NCI-H82 treated with DMSO at 0.1 percent for 48 hours (cell line): Measurements from ENCODE around the gene ODAD3.
A peak's percentile ranks its signal among the peaks of the same experiment; 100 is the strongest.

Source experiments
- DNase-seq: peaks from one replicate; lab custom pipeline; 2025; ENCODE audit not compliant: unreplicated experiment; lab: John Stamatoyannopoulos, UW

ODAD3 gene

GRCh38 chr19:11378319-11379189 lies 56.4 kb downstream of the ODAD3 start:
- DNase-seq = no peak

GRCh38 chr19:11377756-11378155 lies 57.2 kb downstream of the ODAD3 start:
- DNase-seq = no peak

DNA sequence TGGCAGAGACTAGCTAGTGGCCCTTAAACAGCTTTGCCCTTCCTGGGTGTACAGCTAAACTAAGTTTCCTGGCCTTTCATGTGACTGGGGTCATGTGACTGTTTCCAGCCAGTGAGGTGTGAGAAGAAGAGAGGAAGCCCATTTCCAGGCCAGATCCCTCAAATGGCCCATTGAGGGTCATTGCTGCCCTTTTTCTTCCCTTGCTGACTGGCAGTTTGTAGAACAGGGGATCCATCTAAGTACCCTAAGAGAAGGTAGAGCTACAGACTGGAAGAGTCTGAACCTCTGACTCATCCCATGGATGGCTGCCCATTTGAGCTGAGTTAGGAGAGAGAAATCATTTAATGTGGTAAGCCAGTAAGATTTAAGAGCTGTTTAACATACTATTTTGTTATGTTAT lies 57.7 kb downstream of the ODAD3 start:
- no peak for DNase-seq

DNA sequence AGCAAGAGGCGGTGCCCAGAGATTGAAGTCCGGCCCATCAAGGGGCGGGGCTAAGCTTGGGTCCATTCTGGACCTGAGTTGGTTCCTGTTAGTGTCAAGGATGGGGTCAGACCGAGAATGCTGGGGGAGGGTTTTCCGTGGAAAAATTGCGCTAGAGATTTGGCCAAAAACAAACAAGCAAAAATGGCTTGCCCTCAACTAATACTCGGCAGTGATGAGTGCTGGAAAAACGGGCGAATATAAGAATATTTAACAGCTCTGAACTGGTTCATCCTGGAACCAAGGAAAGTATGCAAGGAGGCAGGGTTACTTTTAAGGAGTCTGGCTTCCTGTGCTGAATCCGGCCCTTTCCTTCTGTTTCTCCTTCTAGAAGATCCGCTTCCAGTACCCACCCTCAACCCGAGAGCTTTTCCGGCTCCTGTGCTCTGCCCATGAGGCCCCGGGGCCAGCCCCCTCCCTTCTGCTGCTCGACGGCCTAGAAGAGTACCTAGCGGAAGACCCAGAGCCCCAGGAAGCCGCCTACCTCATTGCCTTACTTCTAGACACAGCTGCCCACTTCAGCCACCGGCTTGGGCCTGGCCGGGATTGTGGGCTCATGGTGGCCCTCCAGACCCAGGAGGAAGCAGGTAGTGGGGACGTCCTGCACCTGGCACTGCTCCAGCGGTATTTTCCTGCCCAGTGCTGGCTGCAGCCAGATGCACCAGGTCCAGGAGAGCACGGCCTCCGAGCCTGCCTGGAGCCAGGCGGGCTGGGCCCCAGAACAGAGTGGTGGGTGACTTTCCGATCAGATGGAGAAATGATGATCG lies 59.6 kb downstream of the ODAD3 start:
- DNase-seq = no peak

GRCh38 chr19:11374433-11375142 lies 60.3 kb downstream of the ODAD3 start, which contains the start of gene SWSAP1:
Gene SWSAP1 (plus strand): TSS chr19:11374666. CDS start chr19:11374681, 15 bp downstream.
- DNase-seq = peak; percentile 99

DNA sequence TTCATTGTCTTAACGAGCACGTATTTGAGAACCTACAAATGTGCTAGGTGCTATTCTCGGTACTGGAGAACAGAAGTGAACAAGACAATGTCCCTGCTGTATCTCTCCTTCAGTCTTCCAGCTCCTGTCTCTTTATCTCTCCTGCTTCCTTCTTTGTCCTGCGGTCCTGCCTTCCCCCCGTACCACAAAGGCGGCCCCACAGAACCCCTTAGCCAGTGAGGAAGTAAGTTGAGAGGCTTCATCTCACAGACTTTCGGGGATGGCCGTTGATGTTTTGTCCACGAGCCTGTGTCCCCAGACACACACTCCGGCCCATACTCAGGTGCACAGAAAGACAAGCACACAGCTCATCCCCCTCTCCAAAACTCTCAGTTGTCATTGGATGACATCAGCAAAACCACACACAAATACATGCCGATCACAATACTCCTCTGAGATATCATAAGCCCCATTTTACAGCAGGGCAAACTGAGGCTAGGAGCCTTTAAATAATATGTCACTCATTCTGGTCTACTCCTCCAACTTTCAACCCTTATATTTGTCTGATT lies 61.0 kb downstream of the ODAD3 start:
- DNase-seq = no peak

GRCh38 chr19:11373166-11373884 lies 61.6 kb downstream of the ODAD3 start:
- no peak for DNase-seq

- no peak for DNase-seq
Measured at GRCh38 chr19:11370744-11371143, 64.2 kb downstream of the ODAD3 start.
